HG03575 (cell line): ENCODE measurements around the gene TNFRSF11A.

Experiments
- ATAC-seq: cut with Tn5 transposase; IDR thresholded peaks from one replicate; pipeline ENCODE4 v1.9.1; 2021; ENCODE audit not compliant: unreplicated experiment, insufficient number of reproducible peaks, low FRiP score; ENCODE audit errors: extremely low read depth

TNFRSF11A gene

GRCh38 chr18:62371436-62371835 lies 46.3 kb downstream of the TNFRSF11A start:
- ATAC-seq = no peak

DNA sequence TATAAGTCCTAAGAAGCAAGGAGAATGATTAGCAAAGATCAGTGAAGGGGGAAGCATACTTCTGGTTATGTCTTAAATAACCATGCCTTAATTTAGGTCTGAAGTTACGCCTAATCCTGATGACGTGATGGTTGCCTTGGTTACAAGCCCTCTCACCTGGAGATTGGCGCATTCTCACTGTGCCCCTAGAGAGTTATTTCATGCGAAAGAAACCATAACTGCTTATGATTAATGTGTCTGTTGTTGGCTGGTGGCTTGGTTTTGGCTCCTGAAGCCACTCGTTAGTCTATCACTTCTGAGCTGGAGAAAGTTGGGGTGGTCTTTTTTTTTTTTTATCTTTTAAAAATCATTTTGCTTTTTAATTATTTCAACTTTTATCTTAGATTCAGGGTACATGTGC lies 47.0 kb downstream of the TNFRSF11A start:
- no peak for ATAC-seq

GRCh38 chr18:62372882-62373281 lies 47.8 kb downstream of the TNFRSF11A start:
- no peak for ATAC-seq

DNA sequence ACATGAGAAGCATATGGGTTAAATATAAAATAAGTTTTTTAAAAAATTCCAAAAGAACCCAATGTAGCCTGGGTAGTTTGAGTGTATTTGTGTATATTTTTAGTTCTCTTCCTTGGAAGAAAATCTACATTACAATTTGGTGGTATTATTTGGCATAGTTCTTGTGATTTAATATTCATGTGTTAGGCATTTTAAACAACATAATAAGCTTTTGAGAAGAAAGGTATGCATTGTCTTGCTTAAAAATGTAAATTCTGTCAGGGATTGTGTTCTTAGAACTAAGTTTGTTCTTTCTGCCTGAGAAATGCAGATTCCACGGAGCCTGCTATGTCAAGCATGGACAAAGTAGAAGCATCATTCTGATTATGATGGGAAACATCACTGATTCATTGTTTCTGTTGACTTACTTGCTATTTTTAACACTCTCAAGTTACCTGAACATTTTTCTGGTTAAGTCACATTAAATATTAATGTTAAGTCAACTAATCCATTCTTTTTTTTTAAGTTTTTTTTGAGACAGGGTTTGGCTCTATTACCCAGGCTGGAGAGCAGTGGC lies 49.4 kb downstream of the TNFRSF11A start:
- ATAC-seq = no peak

- ATAC-seq = no peak
Measured at GRCh38 chr18:62377131-62377807, 52.2 kb downstream of the TNFRSF11A start.

DNA sequence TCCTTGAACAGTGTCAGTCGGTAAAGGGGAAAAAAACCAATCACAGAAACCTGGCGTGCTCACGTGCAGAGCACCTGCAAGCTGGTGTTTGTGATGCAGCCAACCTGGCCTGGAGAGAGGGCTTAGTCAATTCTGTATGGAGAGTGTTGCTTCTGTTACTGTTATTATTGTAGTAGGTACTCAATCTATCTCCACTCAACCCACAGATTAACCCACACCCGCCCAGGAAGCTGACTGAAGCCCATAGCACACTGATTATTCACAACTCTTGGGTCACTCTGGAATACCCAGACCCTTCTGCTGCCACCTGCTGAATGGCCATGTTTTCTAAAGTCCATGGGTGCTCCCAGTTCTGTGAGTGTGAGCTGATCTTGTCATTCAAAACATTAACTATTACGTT lies 53.9 kb downstream of the TNFRSF11A start:
- ATAC-seq = no peak

- ATAC-seq = no peak
Measured at GRCh38 chr18:62381373-62381772, 56.3 kb downstream of the TNFRSF11A start.

- no peak for ATAC-seq
Measured at GRCh38 chr18:62384068-62384467, 59.0 kb downstream of the TNFRSF11A start.

GRCh38 chr18:62384610-62385097 lies 59.5 kb downstream of the TNFRSF11A start:
- ATAC-seq = no peak

DNA sequence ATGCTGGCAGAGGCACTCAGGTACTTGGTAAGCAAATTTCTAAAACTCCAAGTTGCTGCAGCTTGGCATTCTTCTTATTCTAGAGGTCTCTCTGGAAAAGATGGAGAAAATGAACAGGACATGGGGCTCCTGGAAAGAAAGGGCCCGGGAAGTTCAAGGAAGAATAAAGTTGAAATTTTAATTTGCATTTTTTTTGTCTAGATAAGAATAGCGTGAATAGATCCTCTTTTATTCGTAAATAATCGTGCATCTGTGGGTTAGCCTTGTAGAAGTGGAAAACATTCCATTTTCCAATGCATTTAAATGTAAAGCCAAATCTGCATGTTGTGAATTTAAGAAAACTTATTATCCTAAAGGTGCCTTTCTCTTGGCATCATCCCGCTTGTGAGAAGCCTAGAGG lies 61.0 kb downstream of the TNFRSF11A start:
- no peak for ATAC-seq

- no peak for ATAC-seq
Measured at GRCh38 chr18:62386601-62387000, 61.5 kb downstream of the TNFRSF11A start.

DNA sequence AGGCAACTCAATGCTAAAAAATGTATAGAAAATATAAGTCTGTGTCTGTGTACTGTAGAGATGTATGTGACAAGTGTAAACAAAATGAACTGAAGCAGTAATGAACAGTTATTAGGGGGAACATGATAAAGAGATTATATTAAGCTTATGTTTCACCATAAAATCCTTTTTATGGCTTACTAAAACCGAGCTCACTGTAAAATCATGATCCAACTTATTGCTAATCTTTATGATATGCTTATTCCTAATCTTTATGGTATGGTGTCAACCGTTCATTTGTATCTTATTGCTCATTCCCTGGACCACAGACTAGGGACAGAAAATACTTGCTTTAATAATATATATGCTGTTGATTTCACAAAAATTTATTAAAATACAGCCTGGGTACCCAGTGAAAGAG lies 62.1 kb downstream of the TNFRSF11A start:
- ATAC-seq = no peak

DNA sequence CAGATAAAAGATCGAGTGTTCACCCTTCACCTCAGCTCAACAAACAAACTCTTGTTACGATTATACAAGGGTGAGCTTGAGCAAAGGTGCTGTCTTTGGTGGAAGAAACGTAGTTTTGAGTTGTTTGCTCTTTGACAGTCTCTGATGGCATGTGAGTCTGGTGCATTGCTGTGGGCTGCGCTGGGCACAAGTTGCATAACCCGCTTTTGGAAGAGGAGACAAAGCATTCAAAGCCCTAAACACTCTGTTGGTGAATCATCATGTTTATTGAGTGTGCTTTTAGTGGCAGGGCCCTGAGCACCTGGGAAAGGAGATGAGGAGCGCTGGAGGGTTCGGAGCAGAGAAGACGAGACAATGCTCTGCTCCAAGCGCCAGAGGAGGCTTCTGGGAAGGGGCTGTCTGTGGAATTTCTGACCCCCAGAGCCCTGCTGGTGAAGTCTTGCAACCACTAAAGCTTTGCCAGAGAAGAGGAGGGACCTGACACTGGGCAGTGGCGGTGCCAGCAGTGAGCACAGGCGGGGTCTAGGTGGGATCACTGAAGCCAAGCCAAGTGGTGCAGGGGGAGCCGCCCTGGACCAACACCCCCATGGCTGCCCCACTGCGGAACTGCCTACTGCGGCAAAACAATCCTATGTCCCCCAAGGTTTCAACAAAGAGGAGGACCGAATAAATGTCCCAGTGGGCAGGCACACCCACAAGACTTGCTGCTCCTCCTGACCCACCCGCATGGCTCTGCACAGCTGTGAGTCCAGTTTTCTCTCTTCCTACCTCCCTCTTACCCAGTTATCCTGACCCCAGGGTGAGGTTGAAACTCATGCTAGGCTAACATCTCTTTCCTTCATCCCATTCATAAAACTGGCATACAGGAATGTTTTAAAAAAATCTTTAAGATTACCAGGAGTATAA lies 64.0 kb downstream of the TNFRSF11A start:
- ATAC-seq = no peak

DNA sequence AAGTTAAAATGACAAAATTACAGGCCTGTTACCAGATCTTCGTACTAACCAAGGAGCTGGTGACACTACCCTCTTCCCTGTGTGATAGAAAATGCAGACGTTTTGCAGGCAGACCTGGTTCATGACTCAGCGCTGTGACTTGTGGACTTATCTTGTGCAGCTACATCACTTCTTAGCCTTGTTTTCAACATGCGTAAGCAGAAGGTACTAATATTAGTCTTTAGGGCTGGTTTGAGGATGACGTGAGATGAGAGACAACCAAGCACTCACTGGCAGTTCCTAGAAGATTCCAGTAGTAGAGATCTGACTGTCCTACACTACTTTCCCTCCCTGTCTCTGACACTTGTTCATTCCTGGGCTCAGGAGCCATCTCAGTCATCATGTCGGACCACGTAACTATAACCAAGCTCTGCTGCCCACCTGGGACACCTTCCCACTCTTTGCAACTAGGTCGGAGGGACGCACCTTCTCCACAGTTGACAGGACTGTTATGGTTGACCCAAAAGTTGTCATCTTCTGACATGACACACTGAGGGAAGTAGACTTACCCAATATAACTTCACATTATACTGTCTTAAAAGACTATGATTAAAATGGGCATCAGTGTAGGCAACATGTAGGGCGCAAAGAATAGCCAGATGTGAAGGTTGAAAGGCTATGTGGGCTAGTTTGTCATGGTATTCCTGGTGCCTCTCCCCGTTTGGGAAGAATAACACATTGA lies 64.8 kb downstream of the TNFRSF11A start:
- ATAC-seq = no peak

DNA sequence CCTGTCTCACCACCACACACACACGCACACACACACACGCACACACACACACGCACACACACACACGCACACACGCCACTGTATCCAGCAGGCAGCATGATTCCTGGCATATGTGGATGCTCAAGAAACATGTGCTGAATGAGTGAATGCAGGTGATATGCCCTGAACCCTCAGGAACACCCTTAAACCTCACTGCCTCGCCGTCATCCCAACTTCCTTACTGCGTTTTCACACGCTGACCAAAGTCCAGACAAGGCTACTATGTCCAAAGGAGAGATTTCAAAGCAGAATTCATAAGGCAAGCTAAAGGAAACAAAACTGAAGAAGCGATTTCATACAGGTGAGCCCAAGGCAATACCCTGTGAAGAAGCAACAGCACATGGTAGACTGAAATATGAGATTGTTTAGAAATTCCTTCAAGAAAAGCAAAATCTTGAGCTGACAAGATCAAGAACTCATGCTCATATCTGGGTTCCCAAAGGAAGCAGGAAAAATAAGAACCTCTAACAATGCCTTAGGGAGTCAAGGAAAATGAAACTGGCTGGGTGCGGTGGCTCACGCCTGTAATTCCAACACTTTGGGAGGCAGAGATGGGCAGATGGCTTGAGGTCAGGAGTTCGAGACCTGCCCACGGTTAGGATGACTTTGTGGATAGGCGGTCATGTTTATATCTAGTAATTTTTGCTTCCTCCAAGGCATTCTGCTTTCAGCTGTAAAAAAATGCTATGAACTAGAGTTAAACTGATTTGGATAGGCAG lies 69.1 kb downstream of the TNFRSF11A start:
- no peak for ATAC-seq

DNA sequence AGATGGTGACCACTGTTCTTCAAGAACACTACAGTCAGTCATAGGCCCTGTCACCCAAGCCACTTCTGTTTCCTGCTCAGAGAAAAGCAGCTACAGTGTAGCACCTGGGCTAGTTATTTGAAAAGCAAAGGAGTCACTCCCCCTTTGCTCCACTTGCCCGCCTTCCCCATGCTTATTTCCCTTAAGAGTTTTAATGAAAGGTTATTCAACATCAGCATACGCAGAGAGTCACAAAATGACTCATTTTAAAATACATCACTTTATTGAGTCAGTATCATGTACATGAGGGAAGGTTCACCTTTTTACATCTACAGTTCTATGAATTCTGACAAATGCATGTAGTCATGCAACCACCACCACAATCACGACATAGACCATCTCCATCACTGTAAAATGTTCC lies 71.3 kb downstream of the TNFRSF11A start:
- ATAC-seq = no peak

DNA sequence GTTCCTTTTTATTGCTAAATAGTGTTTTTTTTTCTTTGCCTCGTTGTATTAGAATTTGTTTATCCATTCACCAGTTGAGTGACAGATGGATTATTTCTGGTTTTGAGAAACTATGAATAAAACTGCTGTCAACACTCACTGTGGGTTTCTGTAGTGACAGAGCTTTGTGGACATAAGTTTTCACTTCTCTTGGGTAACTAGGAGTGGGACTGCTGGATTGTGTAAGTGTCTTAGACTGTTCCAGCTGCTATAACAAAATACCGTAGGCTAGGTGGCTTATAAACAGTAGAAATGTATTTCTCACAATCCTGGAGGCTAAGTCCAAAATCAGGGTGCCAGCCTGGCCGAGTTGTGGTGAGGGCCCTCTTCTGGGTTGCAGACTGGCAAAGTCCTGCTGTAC lies 71.9 kb downstream of the TNFRSF11A start:
- ATAC-seq = no peak

- ATAC-seq = no peak
Measured at GRCh38 chr18:62398291-62398690, 73.2 kb downstream of the TNFRSF11A start.

- ATAC-seq = no peak
Measured at GRCh38 chr18:62399276-62399675, 74.2 kb downstream of the TNFRSF11A start.
